H1 (cell line): ENCODE data around the gene RYR3. TPM values are rescaled to one million over a fixed set of nuclear protein-coding genes. Genes with fewer than 3 reads are reported as not detected.

Experiments used
- CTCF ChIA-PET: fragments of 300-600 bp; sonication (Branson Sonifier 250); formaldehyde crosslinking; loops from one replicate; lab custom pipeline; 2021; ENCODE audit not compliant: partially characterized antibody; lab: Charles Lee
- POLR2A ChIA-PET: fragments of 300-600 bp; sonication (Branson Sonifier 250); formaldehyde crosslinking; loops from one replicate; lab custom pipeline; 2021; ENCODE audit warnings: inconsistent platforms; ENCODE audit not compliant: partially characterized antibody; lab: Charles Lee
- DNase-seq, 2 experiments: peaks; one replicate each; pipeline versions ENCODE4 v3.0.0 to v3.0.0-alpha.2; 2010 to 2022; ENCODE audit warnings: low spot score in 2 of 2, low read depth in 1 of 2, mixed read lengths in 1 of 2
- FAIRE-seq: peaks from 2 replicates; lab custom pipeline; 2011; peaks lifted over from hg19 to GRCh38; lab: Jason Lieb, UNC
- H2AFZ ChIP-seq: 2 replicates; pipeline ENCODE4 v1.8.1; 2012; ENCODE audit warnings: low read length, inconsistent platforms
- H2AK5ac ChIP-seq: 2 replicates; pipeline ENCODE4 v1.6.1; 2013; ENCODE audit warnings: low read depth, low read length
- H2BK120ac ChIP-seq: replicated peaks from 2 replicates; pipeline ENCODE3; 2013; ENCODE audit warnings: low read depth, low read length, inconsistent platforms
- H2BK12ac ChIP-seq: 2 replicates; pipeline ENCODE4 v1.6.1; 2013; ENCODE audit warnings: low read depth, low read length
- H2BK15ac ChIP-seq: 2 replicates; pipeline ENCODE4 v1.6.1; 2013; ENCODE audit warnings: low read length
- H2BK20ac ChIP-seq: 2 replicates; pipeline ENCODE4 v1.6.1; 2013; ENCODE audit warnings: low read length
- H2BK5ac ChIP-seq: 2 replicates; pipeline ENCODE4 v1.6.1; 2013; ENCODE audit warnings: low read depth, low read length
- H3K14ac ChIP-seq: 2 replicates; pipeline ENCODE4 v1.6.1; 2013; ENCODE audit warnings: inconsistent platforms; ENCODE audit not compliant: insufficient read length
- H3K18ac ChIP-seq: 2 replicates; pipeline ENCODE4 v1.6.1; 2013; ENCODE audit warnings: low read length; ENCODE audit errors: extremely low read depth
- H3K23ac ChIP-seq: 2 replicates; pipeline ENCODE4 v1.6.1; 2013; ENCODE audit warnings: inconsistent platforms; ENCODE audit not compliant: insufficient read length
- H3K23me2 ChIP-seq: 2 replicates; pipeline ENCODE4 v1.6.1; 2013; ENCODE audit warnings: low read depth, low read length
- H3K27ac ChIP-seq: 2 replicates; pipeline ENCODE4 v1.6.1; 2011; ENCODE audit warnings: low read depth, low read length, inconsistent platforms
- H3K27me3 ChIP-seq, 4 experiments: replicated peaks in 1 of 4; 1 replicate in 1 of 4; 2 replicates in 3 of 4; pipeline versions ENCODE4 v1.6.1 to v1.8.1; 2011 to 2013; ENCODE audit warnings: low read length in 3 of 4, mild to moderate bottlenecking in 3 of 4, inconsistent platforms in 2 of 4, mixed read lengths in 2 of 4, moderate library complexity in 1 of 4; ENCODE audit not compliant: control insufficient read depth in 3 of 4, insufficient read depth in 3 of 4; ENCODE audit errors: extremely low read depth in 1 of 4
- H3K36me3 ChIP-seq, 4 experiments: 2 replicates each; pipeline versions ENCODE4 v1.6.1 to v1.8.1; 2011 to 2013; ENCODE audit warnings: mild to moderate bottlenecking in 4 of 4, low read length in 3 of 4, moderate library complexity in 2 of 4, control low read depth in 1 of 4, inconsistent platforms in 1 of 4; ENCODE audit not compliant: insufficient read depth in 4 of 4, control insufficient read depth in 2 of 4
- H3K4ac ChIP-seq: replicated peaks from 2 replicates; pipeline ENCODE3; 2013; ENCODE audit warnings: low read length, low read depth, mixed read lengths, inconsistent platforms; ENCODE audit not compliant: insufficient read length
- H3K4me1 ChIP-seq, 4 experiments: replicated peaks in 1 of 4; 1 replicate in 1 of 4; 2 replicates in 3 of 4; pipeline versions ENCODE4 v1.6.1 to v1.8.1; 2011 to 2013; ENCODE audit warnings: low read length in 3 of 4, inconsistent platforms in 2 of 4, mixed read lengths in 1 of 4; ENCODE audit not compliant: insufficient read depth in 4 of 4, control insufficient read depth in 3 of 4
- H3K4me2 ChIP-seq, 2 experiments: 2 replicates each; pipeline versions ENCODE4 v1.6.1 to v1.8.1; 2011 to 2013; ENCODE audit warnings: low read depth in 2 of 2, low read length in 2 of 2, control low read depth in 1 of 2, inconsistent platforms in 1 of 2, mild to moderate bottlenecking in 1 of 2; ENCODE audit not compliant: insufficient read depth in 1 of 2
- H3K4me3 ChIP-seq, 4 experiments: fragments of 200-600, 300-600 bp in 1 of 4; sonication (generic), shearing (Covaris generic), sonication (Bioruptor Twin) in 1 of 4; 2 replicates each; pipeline versions ENCODE4 v1.5.1 to v1.8.1; 2011 to 2016; ENCODE audit warnings: low read length in 4 of 4, low read depth in 3 of 4, control low read depth in 2 of 4, inconsistent platforms in 2 of 4, mild to moderate bottlenecking in 2 of 4, mixed read lengths in 1 of 4, moderate library complexity in 1 of 4; ENCODE audit not compliant: insufficient read depth in 2 of 4; ENCODE audit errors: extremely low read depth in 1 of 4
- H3K56ac ChIP-seq: replicated peaks from 2 replicates; pipeline ENCODE3; 2013; ENCODE audit warnings: low read depth, mild to moderate bottlenecking, mixed read lengths, low read length, inconsistent platforms; ENCODE audit not compliant: insufficient read length
- H3K79me1 ChIP-seq: 2 replicates; pipeline ENCODE4 v1.6.1; 2013; ENCODE audit warnings: low read depth, low read length, control low read depth
- H3K79me2 ChIP-seq, 2 experiments: 2 replicates each; pipeline versions ENCODE4 v1.6.1 to v1.8.1; 2012 to 2013; ENCODE audit warnings: low read length in 2 of 2, mild to moderate bottlenecking in 2 of 2, inconsistent platforms in 1 of 2; ENCODE audit not compliant: insufficient read depth in 2 of 2, control insufficient read depth in 1 of 2
- H3K9ac ChIP-seq, 4 experiments: replicated peaks in 1 of 4; 1 replicate in 1 of 4; 2 replicates in 3 of 4; pipeline versions ENCODE4 v1.6.1 to v1.8.1; 2011 to 2013; ENCODE audit warnings: low read depth in 3 of 4, low read length in 3 of 4, control low read depth in 2 of 4, mild to moderate bottlenecking in 2 of 4, moderate library complexity in 2 of 4, inconsistent platforms in 1 of 4; ENCODE audit errors: extremely low read depth in 1 of 4
- H3K9me3 ChIP-seq, 2 experiments: 2 replicates each; pipeline versions ENCODE4 v1.6.1 to v1.8.1; 2012 to 2013; ENCODE audit warnings: mild to moderate bottlenecking in 2 of 2, moderate library complexity in 2 of 2, control low read depth in 1 of 2, inconsistent platforms in 1 of 2, low read depth in 1 of 2, low read length in 1 of 2, mixed read lengths in 1 of 2; ENCODE audit not compliant: insufficient read depth in 2 of 2
- H4K20me1 ChIP-seq, 2 experiments: replicated peaks in 1 of 2; 2 replicates each; pipeline versions ENCODE3 to v1.8.1; 2011 to 2013; ENCODE audit warnings: inconsistent platforms in 2 of 2, low read length in 2 of 2, mild to moderate bottlenecking in 1 of 2; ENCODE audit not compliant: insufficient read depth in 2 of 2, control insufficient read depth in 1 of 2
- H4K5ac ChIP-seq: 2 replicates; pipeline ENCODE4 v1.6.1; 2013; ENCODE audit warnings: low read length, low read depth, mixed read lengths, inconsistent platforms; ENCODE audit not compliant: insufficient read length
- H4K8ac ChIP-seq: 2 replicates; pipeline ENCODE4 v1.8.0; 2013; ENCODE audit warnings: mild to moderate bottlenecking, moderate library complexity, low read length, inconsistent platforms; ENCODE audit not compliant: insufficient read depth; ENCODE audit errors: extremely low read depth
- H4K91ac ChIP-seq: replicated peaks from 2 replicates; pipeline ENCODE3; 2013; ENCODE audit warnings: low read length, mixed read lengths, inconsistent platforms; ENCODE audit not compliant: insufficient read length
- BACH1 ChIP-seq: IDR thresholded peaks from 2 replicates; pipeline ENCODE4 v1.6.1; 2012; ENCODE audit warnings: low read length, improper control_type of control experiment
- BCL11A ChIP-seq, 2 experiments: IDR thresholded peaks; one replicate each; pipeline ENCODE4 v1.6.1; 2011; ENCODE audit warnings: low read depth in 2 of 2, low read length in 2 of 2, mild to moderate bottlenecking in 2 of 2
- BRCA1 ChIP-seq: IDR thresholded peaks from 2 replicates; pipeline ENCODE4 v1.6.1; 2012; ENCODE audit warnings: low read depth, low read length, improper control_type of control experiment
- CBX8 ChIP-seq: fragments of 300-800, 300-1000 bp; sonication (generic); IDR thresholded peaks from 2 replicates; pipeline ENCODE4 v1.7.1; 2016; ENCODE audit warnings: low read depth, low read length, borderline replicate concordance
- CHD2 ChIP-seq: IDR thresholded peaks from 2 replicates; pipeline ENCODE4 v1.6.1; 2012; ENCODE audit warnings: low read length, improper control_type of control experiment
- HDAC2 ChIP-seq, 2 experiments: fragments of 300-600 bp in 1 of 2; sonication (generic) in 1 of 2; IDR thresholded peaks; 2 replicates each; pipeline ENCODE4 v1.6.1; 2011 to 2012; ENCODE audit warnings: low read depth in 2 of 2, low read length in 2 of 2, mild to moderate bottlenecking in 2 of 2, moderate library complexity in 2 of 2, borderline replicate concordance in 1 of 2, inconsistent platforms in 1 of 2
- KDM1A ChIP-seq: fragments of 200-600, 300-600 bp; sonication (generic); IDR thresholded peaks from 2 replicates; pipeline ENCODE4 v1.7.1; 2016; ENCODE audit warnings: mild to moderate bottlenecking, low read length, borderline replicate concordance
- KDM4A ChIP-seq: IDR thresholded peaks from one replicate; pipeline ENCODE4 v1.7.1; 2012; ENCODE audit warnings: low read depth, mild to moderate bottlenecking, moderate library complexity, low read length, inconsistent platforms; ENCODE audit not compliant: severe bottlenecking
- NRF1 ChIP-seq: IDR thresholded peaks from 2 replicates; pipeline ENCODE4 v1.6.1; 2011; ENCODE audit warnings: mild to moderate bottlenecking, low read depth, low read length, improper control_type of control experiment
- PHF8 ChIP-seq: fragments of 200-600 bp; sonication (generic); conservative IDR thresholded peaks from 2 replicates; pipeline ENCODE4 v1.7.1; 2012; ENCODE audit warnings: low read depth, mild to moderate bottlenecking, inconsistent platforms, low read length, moderate library complexity
- SAP30 ChIP-seq: fragments of 300-600 bp; sonication (generic); IDR thresholded peaks from 2 replicates; pipeline ENCODE4 v1.7.1; 2012; ENCODE audit warnings: low read length, moderate library complexity, mild to moderate bottlenecking, inconsistent platforms; ENCODE audit not compliant: insufficient read depth, insufficient replicate concordance
- SRF ChIP-seq: IDR thresholded peaks from 2 replicates; pipeline ENCODE4 v1.6.1; 2011; ENCODE audit warnings: mild to moderate bottlenecking, low read depth, low read length, moderate library complexity
- SUZ12 ChIP-seq: fragments of 200-600 bp; sonication (generic); IDR thresholded peaks from 2 replicates; pipeline ENCODE4 v1.6.1; 2012; ENCODE audit warnings: mild to moderate bottlenecking, inconsistent platforms, low read length, moderate library complexity, mixed read lengths
- WGBS, 2 experiments: shearing (Covaris generic) in 1 of 2; methylation state at CpG; one replicate each; pipeline versions ENCODE4 v1.1.6 to v1.1.7; 2013 to 2015; ENCODE audit warnings: low lambda C conversion rate in 2 of 2, mixed read lengths in 2 of 2, inconsistent platforms in 1 of 2, low coverage in 1 of 2, missing lambda C conversion rate in 1 of 2; ENCODE audit not compliant: insufficient replicate concordance in 2 of 2, insufficient coverage in 1 of 2, insufficient read length in 1 of 2; ENCODE audit errors: extremely low coverage in 1 of 2, missing lambda C conversion rate in 1 of 2; 5-methylcytosine and 5-hydroxymethylcytosine counted together
- polyA plus RNA-seq, 7 experiments: library from polyadenylated mRNA; depleted of rRNA in 3 of 7; stranded (reverse) in 5 of 7; unstranded in 2 of 7; fragments of >200 nt in 5 of 7; fragments of 200-250 nt in 2 of 7; gene quantifications; 1 replicate in 5 of 7; 2 replicates in 1 of 7; 4 replicates in 1 of 7; pipeline versions ENCODE4 v1.2.1 to v1.2.3, GENCODE V29; 2011 to 2013; ENCODE audit warnings: missing spikeins in 2 of 7, mixed read lengths in 2 of 7
- total RNA-seq: library from RNA; stranded (reverse); fragmentation: NEBNext Ultra II Directional; extraction: Animal tissue kit (Norgen Biotek cat#: 25700); gene quantifications from 2 replicates; pipeline ENCODE4 v1.2.1, GENCODE V29; 2021
- TF ChIP-seq, protein P1 (sequence below): IDR thresholded peaks from 2 replicates; pipeline ENCODE4 v1.6.1; 2011; ENCODE audit warnings: low read length, improper control_type of control experiment

Gene RYR3
- total and polyA plus RNA-seq, 2 of the 8 experiments (the other 6 are each of a cell fraction or from before 2014, with no cell fraction given) = 0.33 to 3.4 TPM

DNA sequence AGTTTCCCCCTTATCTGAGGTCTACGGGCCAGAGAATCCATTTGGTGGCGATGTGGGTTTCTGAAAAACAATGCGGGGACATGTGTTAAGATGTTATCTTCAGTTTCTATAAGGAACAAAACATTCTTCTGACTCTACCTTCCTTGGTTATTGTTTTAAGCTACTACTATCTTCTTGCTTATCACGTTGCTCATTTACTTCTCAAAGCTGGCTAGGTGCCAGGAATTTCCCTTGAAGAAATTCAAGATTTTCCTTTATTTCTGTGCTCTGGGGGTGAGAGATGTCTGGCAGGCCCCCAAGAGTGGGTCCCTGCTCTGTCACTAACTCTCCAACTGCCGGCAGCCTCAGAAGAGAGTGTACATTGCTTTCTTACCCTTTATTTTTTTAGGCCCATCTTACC lies 119.8 kb downstream of the RYR3 start:
- H3K14ac ChIP-seq = no peak overlapping the region
- H2BK20ac ChIP-seq = no peak overlapping the region
- no peak overlapping the region for H4K8ac ChIP-seq
- no peak overlapping the region for H4K91ac ChIP-seq
- peaks cover 0 to 1% (median 0%) of the 10 kb centered on the region in 4 experiments; a peak in 1 of 7 replicates for H3K27me3 ChIP-seq
- H3K4me2 ChIP-seq = no peak overlapping the region
- no peaks in the 10 kb centered on the region for H3K36me3 ChIP-seq
- 91% methylated on average over 5 of the region's 5 CpGs; no CpG with 5 or more reads in 1 of the 2 experiments for WGBS, 2 experiments
- H3K27ac ChIP-seq = no peak overlapping the region
- H2BK15ac ChIP-seq = no peak overlapping the region
- H3K4ac ChIP-seq = no peak overlapping the region
- no peak overlapping the region for H2BK12ac ChIP-seq
- H3K56ac ChIP-seq = no peak overlapping the region
- no peak overlapping the region for H2BK120ac ChIP-seq
- no peak overlapping the region for H3K4me3 ChIP-seq
- DNase-seq = no peak
- no peak overlapping the region for H3K9ac ChIP-seq
- ChIA-PET CTCF (no interaction called here), POLR2A (no interaction called here)
- H4K5ac ChIP-seq = no peak overlapping the region
- no peaks in the 10 kb centered on the region for H3K23me2 ChIP-seq
- H3K4me1 ChIP-seq = no peaks in the 10 kb centered on the region
- H3K18ac ChIP-seq = no peak overlapping the region
- H4K20me1 ChIP-seq = no peaks in the 10 kb centered on the region
- H2BK5ac ChIP-seq = no peak overlapping the region
- no peaks in the 10 kb centered on the region for H3K79me2 ChIP-seq
- H3K23ac ChIP-seq = no peak overlapping the region
- H2AK5ac ChIP-seq = no peak overlapping the region
- H2AFZ ChIP-seq = no peak overlapping the region
- no peak for FAIRE-seq
- no peaks in the 10 kb centered on the region for H3K9me3 ChIP-seq
- no peaks in the 10 kb centered on the region for H3K79me1 ChIP-seq
- TF ChIP-seq CHD2 (no peak), BACH1 (no peak), CBX8 (no peak), HDAC2 (IDR thresholded peaks at IDR 0.05; ENCODE audit: borderline replicate concordance in 1 of 2, low read depth in 2 of 2, low read length in 2 of 2) (no peak), SAP30 (no peak), KDM1A (no peak), KDM4A (no peak), PHF8 (no peak), BCL11A (IDR thresholded peaks at IDR 0.05; ENCODE audit: low read depth in 2 of 2, low read length in 2 of 2) (no peak), SRF (no peak), NRF1 (no peak), SUZ12 (no peak), BRCA1 (no peak)
- TF ChIP-seq, protein P1, sequence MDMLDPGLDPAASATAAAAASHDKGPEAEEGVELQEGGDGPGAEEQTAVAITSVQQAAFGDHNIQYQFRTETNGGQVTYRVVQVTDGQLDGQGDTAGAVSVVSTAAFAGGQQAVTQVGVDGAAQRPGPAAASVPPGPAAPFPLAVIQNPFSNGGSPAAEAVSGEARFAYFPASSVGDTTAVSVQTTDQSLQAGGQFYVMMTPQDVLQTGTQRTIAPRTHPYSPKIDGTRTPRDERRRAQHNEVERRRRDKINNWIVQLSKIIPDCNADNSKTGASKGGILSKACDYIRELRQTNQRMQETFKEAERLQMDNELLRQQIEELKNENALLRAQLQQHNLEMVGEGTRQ = no peak
